GM12878 (cell line): ENCODE measurements around the gene SNHG17.
"Not testable (repeated sequence)": the region's sequence is repeated elsewhere in the genome, so short reads cannot be mapped to it uniquely, and the experiment has no call there.

Source experiments
- BCL11A ChIP-seq: IDR thresholded peaks from 2 replicates; pipeline ENCODE4 v1.6.1; 2011; ENCODE audit warnings: low read depth, low read length
- JUNB ChIP-seq: IDR thresholded peaks from 2 replicates; pipeline ENCODE4 v1.6.1; 2016; ENCODE audit warnings: antibody characterized with exemption, mild to moderate bottlenecking
- KDM1A ChIP-seq: fragments of 200-600 bp; sonication (generic); IDR thresholded peaks from 2 replicates; pipeline ENCODE4 v1.6.1; 2016; ENCODE audit warnings: borderline replicate concordance
- NRF1 ChIP-seq: conservative IDR thresholded peaks from 2 replicates; pipeline ENCODE4 v1.6.1; 2011; ENCODE audit warnings: mild to moderate bottlenecking, low read depth, low read length, improper control_type of control experiment
- RFX5 ChIP-seq: IDR thresholded peaks from 2 replicates; pipeline ENCODE4 v1.6.1; 2011; ENCODE audit warnings: low read depth, low read length, improper control_type of control experiment
- TF ChIP-seq, protein P1 (sequence below), 3 experiments: IDR thresholded peaks in 2 of 3; conservative IDR thresholded peaks in 1 of 3; 2 replicates each; pipeline ENCODE4 v1.5.1; 2011; ENCODE audit warnings: low read depth in 3 of 3, low read length in 3 of 3, mild to moderate bottlenecking in 3 of 3, control low read depth in 2 of 3, moderate library complexity in 2 of 3, inconsistent platforms in 1 of 3, mixed read lengths in 1 of 3; ENCODE audit not compliant: control insufficient read depth in 2 of 3, insufficient read depth in 1 of 3; ENCODE audit errors: extremely low read depth in 1 of 3

GRCh38 chr20:38407822-38408221, 27.3 kb downstream of the SNHG17 start:
- not testable (repeated sequence) for TF ChIP-seq KDM1A, NRF1, RFX5, JUNB, BCL11A
- TF ChIP-seq, protein P1, sequence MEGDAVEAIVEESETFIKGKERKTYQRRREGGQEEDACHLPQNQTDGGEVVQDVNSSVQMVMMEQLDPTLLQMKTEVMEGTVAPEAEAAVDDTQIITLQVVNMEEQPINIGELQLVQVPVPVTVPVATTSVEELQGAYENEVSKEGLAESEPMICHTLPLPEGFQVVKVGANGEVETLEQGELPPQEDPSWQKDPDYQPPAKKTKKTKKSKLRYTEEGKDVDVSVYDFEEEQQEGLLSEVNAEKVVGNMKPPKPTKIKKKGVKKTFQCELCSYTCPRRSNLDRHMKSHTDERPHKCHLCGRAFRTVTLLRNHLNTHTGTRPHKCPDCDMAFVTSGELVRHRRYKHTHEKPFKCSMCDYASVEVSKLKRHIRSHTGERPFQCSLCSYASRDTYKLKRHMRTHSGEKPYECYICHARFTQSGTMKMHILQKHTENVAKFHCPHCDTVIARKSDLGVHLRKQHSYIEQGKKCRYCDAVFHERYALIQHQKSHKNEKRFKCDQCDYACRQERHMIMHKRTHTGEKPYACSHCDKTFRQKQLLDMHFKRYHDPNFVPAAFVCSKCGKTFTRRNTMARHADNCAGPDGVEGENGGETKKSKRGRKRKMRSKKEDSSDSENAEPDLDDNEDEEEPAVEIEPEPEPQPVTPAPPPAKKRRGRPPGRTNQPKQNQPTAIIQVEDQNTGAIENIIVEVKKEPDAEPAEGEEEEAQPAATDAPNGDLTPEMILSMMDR (IDR thresholded peaks at IDR 0.05 in 2 of 3, conservative IDR thresholded peaks at IDR 0.05 in 1 of 3; ENCODE audit: control insufficient read depth in 2 of 3, extremely low read depth in 1 of 3, insufficient read depth in 1 of 3, low read depth in 3 of 3, low read length in 3 of 3) = not testable (repeated sequence)
